Fibroblast of lung (primary cell): ENCODE measurements around the gene SLC39A10. TPM values are rescaled to one million over a fixed set of nuclear protein-coding genes. Genes with fewer than 3 reads are reported as not detected.
A peak's percentile ranks its signal among the peaks of the same experiment; 100 is the strongest.

ENCODE experiments used
- DNase-seq, 2 donors: peaks; one replicate each; pipeline versions ENCODE4 v3.0.0 to v3.0.0-alpha.2; 2010; ENCODE audit warnings: low read depth in 2 of 2
- H2AFZ ChIP-seq: 2 replicates; pipeline ENCODE4 v1.5.1; 2012; ENCODE audit warnings: low read length, control low read depth, inconsistent platforms
- H3K27ac ChIP-seq: 2 replicates; pipeline ENCODE4 v1.5.1; 2011; ENCODE audit warnings: low read length, control low read depth; ENCODE audit not compliant: insufficient read depth
- H3K27me3 ChIP-seq: 2 replicates; pipeline ENCODE4 v1.5.1; 2011; ENCODE audit warnings: mild to moderate bottlenecking, low read length; ENCODE audit not compliant: control insufficient read depth, insufficient read depth
- H3K36me3 ChIP-seq: 2 replicates; pipeline ENCODE4 v1.5.1; 2011; ENCODE audit warnings: low read length; ENCODE audit not compliant: control insufficient read depth, insufficient read depth
- H3K4me1 ChIP-seq: 2 replicates; pipeline ENCODE4 v1.5.1; 2011; ENCODE audit warnings: low read length; ENCODE audit not compliant: control insufficient read depth, insufficient read depth; ENCODE audit errors: extremely low read depth
- H3K4me2 ChIP-seq: 2 replicates; pipeline ENCODE4 v1.5.1; 2011; ENCODE audit warnings: low read length, control low read depth; ENCODE audit not compliant: insufficient read depth; ENCODE audit errors: extremely low read depth
- H3K4me3 ChIP-seq, 4 experiments: fragments of 200-600 bp in 1 of 4; sonication (generic) in 1 of 4; replicated peaks in 1 of 4; 2 replicates each; pipeline ENCODE4 v1.5.1; 2011 to 2016; ENCODE audit warnings: low read length in 4 of 4, low read depth in 3 of 4, mild to moderate bottlenecking in 3 of 4, control low read depth in 2 of 4, inconsistent platforms in 1 of 4, mixed read lengths in 1 of 4; ENCODE audit not compliant: insufficient read depth in 1 of 4; ENCODE audit errors: control extremely low read depth in 1 of 4
- H3K79me2 ChIP-seq: 2 replicates; pipeline ENCODE4 v1.5.1; 2012; ENCODE audit warnings: mild to moderate bottlenecking, low read length, inconsistent platforms; ENCODE audit not compliant: control insufficient read depth, insufficient read depth
- H3K9ac ChIP-seq: 2 replicates; pipeline ENCODE4 v1.5.1; 2011; ENCODE audit warnings: mild to moderate bottlenecking, low read length, control low read depth; ENCODE audit not compliant: insufficient read depth
- H3K9me3 ChIP-seq: 2 replicates; pipeline ENCODE4 v1.5.1; 2012; ENCODE audit warnings: low read depth, low read length; ENCODE audit not compliant: control insufficient read depth, insufficient read depth
- H4K20me1 ChIP-seq: 2 replicates; pipeline ENCODE4 v1.5.1; 2011; ENCODE audit warnings: low read length; ENCODE audit not compliant: control insufficient read depth, insufficient read depth; ENCODE audit errors: extremely low read depth
- CTCF ChIP-seq, 2 donors: IDR thresholded peaks in 1 of 2; conservative IDR thresholded peaks in 1 of 2; 1 replicate in 1 of 2; 2 replicates in 1 of 2; pipeline ENCODE4 v1.5.1; 2011 to 2012; ENCODE audit warnings: low read length in 2 of 2, control low read depth in 1 of 2, inconsistent platforms in 1 of 2, low read depth in 1 of 2, mild to moderate bottlenecking in 1 of 2
- EZH2 ChIP-seq: IDR thresholded peaks from 2 replicates; pipeline ENCODE4 v1.5.1; 2012; ENCODE audit warnings: low read length, control low read depth, mild to moderate bottlenecking; ENCODE audit errors: missing control alignments
- polyA plus RNA-seq, 2 donors: library from polyadenylated mRNA; depleted of rRNA in 1 of 2; stranded (reverse) in 1 of 2; unstranded in 1 of 2; fragments of >200 nt; gene quantifications; 2 replicates each; pipeline ENCODE4 v1.2.1, GENCODE V29; 2011 to 2012; ENCODE audit warnings: missing spikeins in 1 of 2
- total RNA-seq: library from RNA; depleted of rRNA; stranded (reverse); fragments of >200 nt; gene quantifications from 2 replicates; pipeline ENCODE4 v1.2.1, GENCODE V29; 2014

The SLC39A10 gene
- total and polyA plus RNA-seq, 2 donors (not counting 1 experiment from before 2014, with no cell fraction given) = 36.9 to 77.0 TPM

DNA sequence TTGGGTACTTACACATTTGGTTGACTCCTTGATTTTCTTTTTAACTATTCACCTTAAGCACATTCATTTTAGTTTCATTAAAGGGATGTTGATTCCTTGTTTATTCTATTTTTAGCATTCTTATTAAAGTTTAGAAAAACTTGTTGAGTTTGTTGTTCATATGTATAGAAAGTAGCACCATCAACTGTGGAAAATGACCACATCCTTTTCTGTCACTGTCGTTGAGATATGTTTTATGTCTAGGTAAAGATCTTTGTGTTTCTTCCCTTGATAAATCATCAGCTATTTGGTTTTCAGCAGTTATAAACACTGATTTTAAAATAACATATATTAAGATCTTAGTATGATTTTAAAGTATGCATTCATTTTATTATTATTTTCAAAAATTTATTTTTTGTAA lies 25.1 kb downstream of the SLC39A10 start:
- Histone ChIP-seq H3K27ac (no peak overlapping the region), H3K9ac (no peak overlapping the region), H3K4me3 (no peak overlapping the region), H2AFZ (no peak overlapping the region), H3K36me3 (peaks cover 3% of the 10 kb centered on the region), H3K4me2 (no peak overlapping the region), H4K20me1 (no peaks in the 10 kb centered on the region), H3K79me2 (peaks cover 3% of the 10 kb centered on the region), H3K9me3 (no peaks in the 10 kb centered on the region), H3K27me3 (no peaks in the 10 kb centered on the region), H3K4me1 (no peaks in the 10 kb centered on the region)
- TF ChIP-seq CTCF (conservative IDR thresholded peaks at IDR 0.05 in 1 of 2, IDR thresholded peaks at IDR 0.05 in 1 of 2; ENCODE audit: low read depth in 1 of 2, low read length in 2 of 2) (no peak), EZH2 (no peak)
- DNase-seq = no peak

GRCh38 chr2:195683174-195683573 lies 26.1 kb downstream of the SLC39A10 start:
- no peaks in the 10 kb centered on the region for H3K79me2 ChIP-seq
- H3K9me3 ChIP-seq = no peaks in the 10 kb centered on the region
- no peaks in the 10 kb centered on the region for H3K4me1 ChIP-seq
- no peak overlapping the region for H3K4me2 ChIP-seq
- peaks cover 3% of the 10 kb centered on the region for H3K36me3 ChIP-seq
- H3K27me3 ChIP-seq = no peaks in the 10 kb centered on the region
- H3K27ac ChIP-seq = no peak overlapping the region
- DNase-seq = peak; percentile 57 to 60
- no peak overlapping the region for H3K4me3 ChIP-seq
- H2AFZ ChIP-seq = no peak overlapping the region
- no peak for TF ChIP-seq EZH2
- TF ChIP-seq CTCF (conservative IDR thresholded peaks at IDR 0.05 in 1 of 2, IDR thresholded peaks at IDR 0.05 in 1 of 2; ENCODE audit: low read depth in 1 of 2, low read length in 2 of 2) = no peak
- H3K9ac ChIP-seq = no peak overlapping the region
- no peaks in the 10 kb centered on the region for H4K20me1 ChIP-seq

DNA sequence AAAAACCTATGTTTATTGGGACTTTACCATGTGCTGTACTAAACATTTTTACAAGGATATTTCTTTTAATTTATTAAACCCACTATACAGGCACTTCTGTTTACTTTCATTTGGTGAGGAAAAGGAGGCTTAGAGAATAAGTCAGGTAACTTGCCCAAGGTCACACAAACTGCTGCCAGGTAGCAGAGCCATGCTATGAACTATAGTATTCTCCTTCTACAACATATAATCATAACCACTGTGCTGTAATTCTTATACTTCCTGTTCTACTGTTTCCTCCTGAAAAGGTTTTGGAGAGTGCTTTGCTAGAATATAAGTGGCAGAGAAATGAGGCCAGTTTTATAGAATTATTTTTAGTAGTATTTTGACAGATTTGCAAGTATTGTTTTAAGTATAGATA lies 29.5 kb downstream of the SLC39A10 start:
- Histone ChIP-seq H2AFZ (no peak overlapping the region), H3K9me3 (no peaks in the 10 kb centered on the region), H3K9ac (no peak overlapping the region), H3K4me1 (no peaks in the 10 kb centered on the region), H3K79me2 (no peaks in the 10 kb centered on the region), H4K20me1 (no peaks in the 10 kb centered on the region), H3K27me3 (no peaks in the 10 kb centered on the region), H3K36me3 (no peaks in the 10 kb centered on the region), H3K4me2 (no peak overlapping the region), H3K27ac (no peak overlapping the region), H3K4me3 (no peak overlapping the region)
- no peak for TF ChIP-seq EZH2
- no peak for TF ChIP-seq CTCF (conservative IDR thresholded peaks at IDR 0.05 in 1 of 2, IDR thresholded peaks at IDR 0.05 in 1 of 2; ENCODE audit: low read depth in 1 of 2, low read length in 2 of 2)
- no peak for DNase-seq
